ENCODE measurements around the gene PLAAT4.

The PLAAT4 gene

GRCh38 chr11:63504054-63504453 lies 32.6 kb upstream of the PLAAT4 start:
- no peak overlapping the region for H3K4me3 ChIP-seq (ENCODE audit: low read length)
- TF ChIP-seq CTCF (conservative IDR thresholded peaks at IDR 0.05; ENCODE audit: low read length): no peak
- no peak for DNase-seq (ENCODE audit: low read depth)

- no peak overlapping the region for H3K4me3 ChIP-seq (ENCODE audit: low read length)
- TF ChIP-seq CTCF (conservative IDR thresholded peaks at IDR 0.05; ENCODE audit: low read length): no peak
- no peak for DNase-seq (ENCODE audit: low read depth)
These were observed 31.5 kb upstream of the PLAAT4 start for GRCh38 chr11:63504933-63505586.

- no peak for DNase-seq (ENCODE audit: low read depth)
- no peak for TF ChIP-seq CTCF (conservative IDR thresholded peaks at IDR 0.05; ENCODE audit: low read length)
- H3K4me3 ChIP-seq (ENCODE audit: low read length): no peak within 1 kb of the TSS
These were observed 30.6 kb upstream of the PLAAT4 start, which contains the start of gene LGALS12 for GRCh38 chr11:63505857-63506528. Gene LGALS12 (plus strand): TSS chr11:63506084. CDS start chr11:63506459, 375 bp downstream.

- no peak for TF ChIP-seq CTCF (conservative IDR thresholded peaks at IDR 0.05; ENCODE audit: low read length)
- no peak for DNase-seq (ENCODE audit: low read depth)
- H3K4me3 ChIP-seq (ENCODE audit: low read length): no peak overlapping the region
These were observed 29.7 kb upstream of the PLAAT4 start for GRCh38 chr11:63506876-63507275.

- no peak for DNase-seq (ENCODE audit: low read depth)
- no peak overlapping the region for H3K4me3 ChIP-seq (ENCODE audit: low read length)
- no peak for TF ChIP-seq CTCF (conservative IDR thresholded peaks at IDR 0.05; ENCODE audit: low read length)
These were observed 29.1 kb upstream of the PLAAT4 start for GRCh38 chr11:63507511-63507910.

GRCh38 chr11:63508009-63508408 lies 28.6 kb upstream of the PLAAT4 start:
- DNase-seq (ENCODE audit: low read depth): no peak
- TF ChIP-seq CTCF (conservative IDR thresholded peaks at IDR 0.05; ENCODE audit: low read length): peak; percentile 20; the same call in 1 of the 2 replicates

GRCh38 chr11:63508745-63509144 lies 27.9 kb upstream of the PLAAT4 start:
- no peak overlapping the region for H3K4me3 ChIP-seq (ENCODE audit: low read length)
- no peak for TF ChIP-seq CTCF (conservative IDR thresholded peaks at IDR 0.05; ENCODE audit: low read length)
- no peak for DNase-seq (ENCODE audit: low read depth)

More at GRCh38 chr11:63508009-63508408, 28.6 kb upstream of the PLAAT4 start:
- H3K4me3 ChIP-seq (ENCODE audit: low read length): no peak overlapping the region

Data from AG10803 (cell line).